Central memory CD8-positive, alpha-beta T cell (primary cell): Measurements from ENCODE around the gene SPAG9.
"Not testable (repeated sequence)": the region's sequence is repeated elsewhere in the genome, so short reads cannot be mapped to it uniquely, and the experiment has no call there.

Experiments used
- ATAC-seq: fragments of 150-1000 bp; cut with Tn5 transposase; replicated peaks from 2 replicates; pipeline ENCODE4 v1.10.0; 2022; ENCODE audit warnings: mild to moderate bottlenecking, moderate FRiP score, moderate number of reproducible peaks; ENCODE audit not compliant: poor library complexity, severe bottlenecking; ENCODE audit errors: extremely low read depth
- DNase-seq, 2 donors: peaks; one replicate each; pipeline ENCODE4 v3.0.0; 2021; ENCODE audit warnings: low spot score in 2 of 2
- H3K27ac Mint-ChIP-seq: one replicate; pipeline ENCODE4 v1.8.0; 2022; ENCODE audit warnings: low read depth, mild to moderate bottlenecking, moderate library complexity, mixed read lengths
- H3K27me3 Mint-ChIP-seq: one replicate; pipeline ENCODE4 v1.8.0; 2022; ENCODE audit warnings: mixed read lengths
- H3K36me3 Mint-ChIP-seq: one replicate; pipeline ENCODE4 v1.8.0; 2022; ENCODE audit warnings: mild to moderate bottlenecking, moderate library complexity, mixed read lengths; ENCODE audit not compliant: insufficient read depth
- H3K4me1 Mint-ChIP-seq: one replicate; pipeline ENCODE4 v1.8.0; 2022; ENCODE audit warnings: mixed read lengths
- H3K4me3 Mint-ChIP-seq: one replicate; pipeline ENCODE4 v1.8.0; 2022; ENCODE audit warnings: mild to moderate bottlenecking, moderate library complexity, mixed read lengths
- H3K9me3 Mint-ChIP-seq: one replicate; pipeline ENCODE4 v1.8.0; 2022; ENCODE audit warnings: mixed read lengths

SPAG9 gene

GRCh38 chr17:50949128-50949988 lies 171.3 kb downstream of the SPAG9 start:
- peaks cover 28% of the 10 kb centered on the region for H3K4me1 Mint-ChIP-seq
- no peak for DNase-seq
- H3K27ac Mint-ChIP-seq: no peak overlapping the region

GRCh38 chr17:50948711-50949110 lies 172.0 kb downstream of the SPAG9 start:
- no peak overlapping the region for H3K4me3 Mint-ChIP-seq
- peaks cover 34% of the 10 kb centered on the region for H3K4me1 Mint-ChIP-seq
- H3K27me3 Mint-ChIP-seq: peaks cover 7% of the 10 kb centered on the region
- DNase-seq: no peak
- peaks cover 2% of the 10 kb centered on the region for H3K36me3 Mint-ChIP-seq
- no peaks in the 10 kb centered on the region for H3K9me3 Mint-ChIP-seq
- no peak overlapping the region for H3K27ac Mint-ChIP-seq
- no peak for ATAC-seq

More at GRCh38 chr17:50949128-50949988, 171.3 kb downstream of the SPAG9 start:
- H3K27me3 Mint-ChIP-seq: peaks cover 10% of the 10 kb centered on the region
- H3K9me3 Mint-ChIP-seq: no peaks in the 10 kb centered on the region
- H3K4me3 Mint-ChIP-seq: no peak overlapping the region
- H3K36me3 Mint-ChIP-seq: no peaks in the 10 kb centered on the region
- no peak for ATAC-seq

- no peaks in the 10 kb centered on the region for H3K9me3 Mint-ChIP-seq
- peak overlapping the region; percentile 35 for H3K27ac Mint-ChIP-seq
- H3K4me3 Mint-ChIP-seq: no peak overlapping the region
- DNase-seq: no peak
- peaks cover 2% of the 10 kb centered on the region for H3K36me3 Mint-ChIP-seq
- H3K27me3 Mint-ChIP-seq: no peaks in the 10 kb centered on the region
- ATAC-seq: no peak
- H3K4me1 Mint-ChIP-seq: peaks cover 42% of the 10 kb centered on the region
Measured at GRCh38 chr17:50947782-50948543, 172.7 kb downstream of the SPAG9 start.

- Mint-ChIP-seq H3K9me3 (no peaks in the 10 kb centered on the region), H3K4me1 (peaks cover 49% of the 10 kb centered on the region), H3K36me3 (peaks cover 2% of the 10 kb centered on the region), H3K4me3 (no peak overlapping the region), H3K27ac (peak overlapping the region; percentile 35), H3K27me3 (no peaks in the 10 kb centered on the region)
- DNase-seq (no peak), ATAC-seq (no peak)
Measured at GRCh38 chr17:50946891-50947781, 173.5 kb downstream of the SPAG9 start.

- DNase-seq (no peak), ATAC-seq (no peak)
- no peaks in the 10 kb centered on the region for H3K9me3 Mint-ChIP-seq
- peaks cover 50% of the 10 kb centered on the region for H3K4me1 Mint-ChIP-seq
- no peak overlapping the region for H3K4me3 Mint-ChIP-seq
- peaks cover 2% of the 10 kb centered on the region for H3K36me3 Mint-ChIP-seq
- H3K27ac Mint-ChIP-seq: no peak overlapping the region
- no peaks in the 10 kb centered on the region for H3K27me3 Mint-ChIP-seq
Measured at GRCh38 chr17:50946223-50946890, 174.3 kb downstream of the SPAG9 start.

- Mint-ChIP-seq H3K27me3 (no peaks in the 10 kb centered on the region), H3K9me3 (no peaks in the 10 kb centered on the region), H3K36me3 (peaks cover 2% of the 10 kb centered on the region), H3K27ac (no peak overlapping the region), H3K4me1 (peaks cover 47% of the 10 kb centered on the region), H3K4me3 (no peak overlapping the region)
- no peak for ATAC-seq
- DNase-seq: no peak
Measured at GRCh38 chr17:50945779-50946222, 174.9 kb downstream of the SPAG9 start.

GRCh38 chr17:50944902-50945720 lies 175.6 kb downstream of the SPAG9 start:
- no peaks in the 10 kb centered on the region for H3K27me3 Mint-ChIP-seq

GRCh38 chr17:50944054-50944901 lies 176.4 kb downstream of the SPAG9 start:
- Mint-ChIP-seq H3K4me3 (peak overlapping the region; percentile 81), H3K27ac (peak overlapping the region; percentile 81), H3K4me1 (peaks cover 44% of the 10 kb centered on the region), H3K36me3 (peaks cover 2% of the 10 kb centered on the region), H3K9me3 (no peaks in the 10 kb centered on the region), H3K27me3 (no peaks in the 10 kb centered on the region)
- ATAC-seq (peak; percentile 89), DNase-seq (peak; percentile 47 to 63)

More at GRCh38 chr17:50944902-50945720, 175.6 kb downstream of the SPAG9 start:
- DNase-seq: no peak
- Mint-ChIP-seq H3K36me3 (peaks cover 2% of the 10 kb centered on the region), H3K27ac (no peak overlapping the region), H3K4me3 (peak overlapping the region; percentile 81), H3K9me3 (no peaks in the 10 kb centered on the region), H3K4me1 (peaks cover 46% of the 10 kb centered on the region)
- ATAC-seq: no peak

- no peak for DNase-seq
- H3K4me3 Mint-ChIP-seq: peak overlapping the region; percentile 81
Measured at GRCh38 chr17:50943575-50943933, 177.1 kb downstream of the SPAG9 start.

GRCh38 chr17:50941676-50942048 lies 179.0 kb downstream of the SPAG9 start:
- not testable (repeated sequence) for H3K4me3 Mint-ChIP-seq, H3K36me3 Mint-ChIP-seq, ATAC-seq, H3K9me3 Mint-ChIP-seq, DNase-seq, H3K27me3 Mint-ChIP-seq
- H3K4me1 Mint-ChIP-seq: peaks cover 38% of the 10 kb centered on the region
- peak overlapping the region; percentile 81 for H3K27ac Mint-ChIP-seq

More at GRCh38 chr17:50943575-50943933, 177.1 kb downstream of the SPAG9 start:
- H3K4me1 Mint-ChIP-seq: peaks cover 49% of the 10 kb centered on the region
- peaks cover 2% of the 10 kb centered on the region for H3K36me3 Mint-ChIP-seq
- H3K27me3 Mint-ChIP-seq: no peaks in the 10 kb centered on the region
- no peaks in the 10 kb centered on the region for H3K9me3 Mint-ChIP-seq
- ATAC-seq: no peak
- H3K27ac Mint-ChIP-seq: peak overlapping the region; percentile 81
